ENCODE results near the gene PLSCR3.

The PLSCR3 gene

GRCh38 chr17:7396147-7396546 lies 1.8 kb upstream of the PLSCR3 start:
- Histone ChIP-seq H2BK5ac (ENCODE audit: low read length) (no peak overlapping the region), H3K27me3 (ENCODE audit: control insufficient read depth in 3 of 3, insufficient read depth in 3 of 3, low read depth in 1 of 3, low read length in 3 of 3) (no peaks in the 10 kb centered on the region), H3K4me3 (ENCODE audit: low read length in 2 of 2) (no peak overlapping the region), H2BK120ac (ENCODE audit: low read depth, low read length) (no peak overlapping the region), H3K36me3 (replicated peaks in 1 of 2; ENCODE audit: control insufficient read depth in 2 of 2, insufficient read depth in 2 of 2, low read length in 2 of 2) (peaks cover 3 to 15% of the 10 kb centered on the region in 2 donors), H3K4me2 (ENCODE audit: insufficient read depth, low read length, poor library complexity, severe bottlenecking) (no peak overlapping the region), H2BK12ac (ENCODE audit: low read length) (no peak overlapping the region), H2AK5ac (ENCODE audit: low read depth, low read length) (no peak overlapping the region), H3K4ac (ENCODE audit: low read length) (no peak overlapping the region), H3K4me1 (ENCODE audit: control insufficient read depth in 2 of 2, insufficient read depth in 1 of 2, low read depth in 1 of 2, low read length in 2 of 2) (peaks cover 3 to 7% of the 10 kb centered on the region in 2 donors), H3K14ac (ENCODE audit: low read length) (no peak overlapping the region), H4K8ac (ENCODE audit: low read depth, low read length) (no peak overlapping the region), H4K91ac (ENCODE audit: low read depth, low read length, poor library complexity) (no peak overlapping the region), H3K23ac (ENCODE audit: low read depth, low read length, poor library complexity) (no peak overlapping the region), H2AFZ (ENCODE audit: low read length) (no peak overlapping the region), H3K18ac (ENCODE audit: low read length) (no peak overlapping the region), H2BK15ac (ENCODE audit: low read length) (no peak overlapping the region), H3K9me3 (replicated peaks in 1 of 2; ENCODE audit: control insufficient read depth in 2 of 2, insufficient read depth in 1 of 2, low read depth in 1 of 2, low read length in 2 of 2) (peaks cover 0 to 1% of the 10 kb centered on the region in 2 donors), H3K9ac (ENCODE audit: low read depth, low read length, poor library complexity) (no peak overlapping the region), H3K79me1 (ENCODE audit: low read depth, low read length) (no peaks in the 10 kb centered on the region), H3K27ac (replicated peaks; ENCODE audit: low read length) (no peak overlapping the region)
- WGBS, 2 donors (ENCODE audit: extremely low coverage in 2 of 2, insufficient read length in 2 of 2, insufficient replicate concordance in 1 of 2) = no CpG with 5 or more reads among the region's 4 CpGs
- no peak for DNase-seq (ENCODE audit: low spot score)

GRCh38 chr17:7393613-7394451 lies 493 bp downstream of the PLSCR3 start:
- Histone ChIP-seq H3K9me3 (replicated peaks in 1 of 2; ENCODE audit: control insufficient read depth in 2 of 2, insufficient read depth in 1 of 2, low read depth in 1 of 2, low read length in 2 of 2) (peaks cover 0 to 1% of the 10 kb centered on the region in 2 donors), H2AFZ (ENCODE audit: low read length) (peak overlapping the region; percentile 97), H2AK5ac (ENCODE audit: low read depth, low read length) (peak overlapping the region; percentile 64), H3K4me1 (ENCODE audit: control insufficient read depth in 2 of 2, insufficient read depth in 1 of 2, low read depth in 1 of 2, low read length in 2 of 2) (peaks cover 3 to 7% of the 10 kb centered on the region in 2 donors), H3K9ac (ENCODE audit: low read depth, low read length, poor library complexity) (peak overlapping the region; percentile 82), H2BK5ac (ENCODE audit: low read length) (peak overlapping the region; percentile 100), H3K18ac (ENCODE audit: low read length) (peak overlapping the region; percentile 91), H3K27ac (replicated peaks; ENCODE audit: low read length) (no peak overlapping the region), H3K4me3 (ENCODE audit: low read length in 2 of 2) (peak overlapping the region; percentile 56 to 88), H3K4ac (ENCODE audit: low read length) (peak overlapping the region; percentile 78), H3K36me3 (replicated peaks in 1 of 2; ENCODE audit: control insufficient read depth in 2 of 2, insufficient read depth in 2 of 2, low read length in 2 of 2) (peaks cover 13 to 35% of the 10 kb centered on the region in 2 donors), H2BK12ac (ENCODE audit: low read length) (no peak overlapping the region), H3K79me1 (ENCODE audit: low read depth, low read length) (no peaks in the 10 kb centered on the region), H3K27me3 (ENCODE audit: control insufficient read depth in 3 of 3, insufficient read depth in 3 of 3, low read depth in 1 of 3, low read length in 3 of 3) (no peaks in the 10 kb centered on the region), H2BK15ac (ENCODE audit: low read length) (no peak overlapping the region), H4K91ac (ENCODE audit: low read depth, low read length, poor library complexity) (no peak overlapping the region), H3K14ac (ENCODE audit: low read length) (no peak overlapping the region), H2BK120ac (ENCODE audit: low read depth, low read length) (peak overlapping the region; percentile 82), H3K23ac (ENCODE audit: low read depth, low read length, poor library complexity) (peak overlapping the region; percentile 21), H3K4me2 (ENCODE audit: insufficient read depth, low read length, poor library complexity, severe bottlenecking) (peak overlapping the region; percentile 99), H4K8ac (ENCODE audit: low read depth, low read length) (no peak overlapping the region)
- WGBS, 2 donors (ENCODE audit: extremely low coverage in 2 of 2, insufficient read length in 2 of 2, insufficient replicate concordance in 1 of 2) = no CpG with 5 or more reads among the region's 48 CpGs
- DNase-seq (ENCODE audit: low spot score) = no peak

GRCh38 chr17:7392696-7393612 lies 1.4 kb downstream of the PLSCR3 start:
- no peak overlapping the region for H3K27ac ChIP-seq (replicated peaks; ENCODE audit: low read length)
- H3K4me2 ChIP-seq (ENCODE audit: insufficient read depth, low read length, poor library complexity, severe bottlenecking) = peak overlapping the region; percentile 99
- H3K18ac ChIP-seq (ENCODE audit: low read length) = peak overlapping the region; percentile 94
- H3K9me3 ChIP-seq (replicated peaks in 1 of 2; ENCODE audit: control insufficient read depth in 2 of 2, insufficient read depth in 1 of 2, low read depth in 1 of 2, low read length in 2 of 2) = peaks cover 0 to 1% of the 10 kb centered on the region in 2 donors
- H2BK120ac ChIP-seq (ENCODE audit: low read depth, low read length) = no peak overlapping the region
- H2AK5ac ChIP-seq (ENCODE audit: low read depth, low read length) = peak overlapping the region; percentile 83
- no peak overlapping the region for H4K8ac ChIP-seq (ENCODE audit: low read depth, low read length)
- H3K23ac ChIP-seq (ENCODE audit: low read depth, low read length, poor library complexity) = peak overlapping the region; percentile 21
- H3K4ac ChIP-seq (ENCODE audit: low read length) = no peak overlapping the region
- H3K9ac ChIP-seq (ENCODE audit: low read depth, low read length, poor library complexity) = no peak overlapping the region
- H2BK5ac ChIP-seq (ENCODE audit: low read length) = no peak overlapping the region
- H3K27me3 ChIP-seq (ENCODE audit: control insufficient read depth in 3 of 3, insufficient read depth in 3 of 3, low read depth in 1 of 3, low read length in 3 of 3) = no peaks in the 10 kb centered on the region
- peak overlapping the region; percentile 56 to 88 for H3K4me3 ChIP-seq (ENCODE audit: low read length in 2 of 2)
- no peak overlapping the region for H2AFZ ChIP-seq (ENCODE audit: low read length)
- H3K79me1 ChIP-seq (ENCODE audit: low read depth, low read length) = no peaks in the 10 kb centered on the region
- H2BK15ac ChIP-seq (ENCODE audit: low read length) = no peak overlapping the region
- no peak overlapping the region for H3K14ac ChIP-seq (ENCODE audit: low read length)
- peaks cover 13 to 38% of the 10 kb centered on the region in 2 donors for H3K36me3 ChIP-seq (replicated peaks in 1 of 2; ENCODE audit: control insufficient read depth in 2 of 2, insufficient read depth in 2 of 2, low read length in 2 of 2)
- no peak overlapping the region for H4K91ac ChIP-seq (ENCODE audit: low read depth, low read length, poor library complexity)
- H2BK12ac ChIP-seq (ENCODE audit: low read length) = no peak overlapping the region
- peaks cover 3 to 7% of the 10 kb centered on the region in 2 donors for H3K4me1 ChIP-seq (ENCODE audit: control insufficient read depth in 2 of 2, insufficient read depth in 1 of 2, low read depth in 1 of 2, low read length in 2 of 2)
- WGBS, 2 donors (ENCODE audit: extremely low coverage in 2 of 2, insufficient read length in 2 of 2, insufficient replicate concordance in 1 of 2) = no CpG with 5 or more reads among the region's 42 CpGs
- DNase-seq (ENCODE audit: low spot score) = no peak

GRCh38 chr17:7391307-7391706 lies 3.0 kb downstream of the PLSCR3 start:
- Histone ChIP-seq H3K9me3 (replicated peaks in 1 of 2; ENCODE audit: control insufficient read depth in 2 of 2, insufficient read depth in 1 of 2, low read depth in 1 of 2, low read length in 2 of 2) (peaks cover 0 to 1% of the 10 kb centered on the region in 2 donors), H3K23ac (ENCODE audit: low read depth, low read length, poor library complexity) (no peak overlapping the region), H4K91ac (ENCODE audit: low read depth, low read length, poor library complexity) (no peak overlapping the region), H3K4me3 (ENCODE audit: low read length in 2 of 2) (no peak overlapping the region), H3K18ac (ENCODE audit: low read length) (no peak overlapping the region), H3K27me3 (ENCODE audit: control insufficient read depth in 3 of 3, insufficient read depth in 3 of 3, low read depth in 1 of 3, low read length in 3 of 3) (no peaks in the 10 kb centered on the region), H3K9ac (ENCODE audit: low read depth, low read length, poor library complexity) (no peak overlapping the region), H2BK120ac (ENCODE audit: low read depth, low read length) (no peak overlapping the region), H2AFZ (ENCODE audit: low read length) (no peak overlapping the region), H2BK5ac (ENCODE audit: low read length) (no peak overlapping the region), H3K79me1 (ENCODE audit: low read depth, low read length) (no peaks in the 10 kb centered on the region), H4K8ac (ENCODE audit: low read depth, low read length) (no peak overlapping the region), H3K4me2 (ENCODE audit: insufficient read depth, low read length, poor library complexity, severe bottlenecking) (no peak overlapping the region), H2BK12ac (ENCODE audit: low read length) (no peak overlapping the region), H2BK15ac (ENCODE audit: low read length) (no peak overlapping the region), H3K14ac (ENCODE audit: low read length) (no peak overlapping the region), H3K36me3 (replicated peaks in 1 of 2; ENCODE audit: control insufficient read depth in 2 of 2, insufficient read depth in 2 of 2, low read length in 2 of 2) (peaks cover 13 to 38% of the 10 kb centered on the region in 2 donors), H2AK5ac (ENCODE audit: low read depth, low read length) (no peak overlapping the region), H3K4ac (ENCODE audit: low read length) (no peak overlapping the region), H3K4me1 (ENCODE audit: control insufficient read depth in 2 of 2, insufficient read depth in 1 of 2, low read depth in 1 of 2, low read length in 2 of 2) (peaks cover 3 to 7% of the 10 kb centered on the region in 2 donors), H3K27ac (replicated peaks; ENCODE audit: low read length) (no peak overlapping the region)
- no CpG with 5 or more reads among the region's 2 CpGs for WGBS, 2 donors (ENCODE audit: extremely low coverage in 2 of 2, insufficient read length in 2 of 2, insufficient replicate concordance in 1 of 2)
- DNase-seq (ENCODE audit: low spot score) = no peak

Measured in neuronal stem cell (in vitro differentiated cells).